Measurements from ENCODE around the gene CPPED1. TPM values are rescaled to one million over a fixed set of nuclear protein-coding genes. Genes with fewer than 3 reads are reported as not detected.
"Not testable (repeated sequence)": the region's sequence is repeated elsewhere in the genome, so short reads cannot be mapped to it uniquely, and the experiment has no call there.

Gene CPPED1
- total and polyA plus RNA-seq, 7 donors: 9.5 to 23.8 (median 11.1) TPM

- 80 to 84% methylated on average over 9 of the region's 9 CpGs for WGBS, 2 donors
- peak overlapping the region in 3 of 4 donors; percentile 27 to 57 (median 29) for H3K27ac ChIP-seq
Observed at GRCh38 chr16:12802048-12802447, 1.6 kb downstream of the CPPED1 start.

GRCh38 chr16:12801511-12802042 lies 2.1 kb downstream of the CPPED1 start:
- Histone ChIP-seq H3K36me3 (no peaks in the 10 kb centered on the region), H3K27me3 (no peaks in the 10 kb centered on the region), H3K9me3 (no peaks in the 10 kb centered on the region), H3K4me1 (peaks cover 0 to 26% (median 11%) of the 10 kb centered on the region in 4 donors), H3K4me3 (no peak overlapping the region), H3K27ac (peak overlapping the region in 3 of 4 donors; percentile 27 to 57 (median 29))
- WGBS, 2 donors: 33 to 45% methylated on average over 4 of the region's 4 CpGs
- peak in 1 of 4 donors; percentile 6 for TF ChIP-seq POLR2AphosphoS5 (IDR thresholded peaks at IDR 0.05)
- TF ChIP-seq POLR2A (IDR thresholded peaks at IDR 0.05): no peak
- TF ChIP-seq CTCF (IDR thresholded peaks at IDR 0.05): no peak
- intact Hi-C loops (cut with DNase I): loop anchor here (5.0 kb wide), 1 partner anchor 704 kb away; no protein-coding TSS in a partner anchor
- DNase-seq: no peak

More at GRCh38 chr16:12802048-12802447, 1.6 kb downstream of the CPPED1 start:
- no peaks in the 10 kb centered on the region for H3K9me3 ChIP-seq
- H3K4me1 ChIP-seq: peaks cover 0 to 26% (median 11%) of the 10 kb centered on the region in 4 donors
- intact Hi-C loops (cut with DNase I): loop anchor here (5.0 kb wide), 1 partner anchor 705 kb away; no protein-coding TSS in a partner anchor
- H3K27me3 ChIP-seq: no peaks in the 10 kb centered on the region
- H3K36me3 ChIP-seq: no peaks in the 10 kb centered on the region
- H3K4me3 ChIP-seq: no peak overlapping the region
- TF ChIP-seq EP300 (IDR thresholded peaks at IDR 0.05): no peak
- no peak for TF ChIP-seq POLR2AphosphoS5 (IDR thresholded peaks at IDR 0.05)
- no peak for TF ChIP-seq POLR2A (IDR thresholded peaks at IDR 0.05)
- TF ChIP-seq CTCF (IDR thresholded peaks at IDR 0.05): no peak
- no peak for DNase-seq

- 83 to 87% methylated on average over 6 of the region's 6 CpGs for WGBS, 2 donors
- DNase-seq: no peak
Observed at GRCh38 chr16:12800817-12801216, 2.9 kb downstream of the CPPED1 start.

GRCh38 chr16:12799996-12800395 lies 3.7 kb downstream of the CPPED1 start:
- H3K27me3 ChIP-seq, H3K4me3 ChIP-seq, DNase-seq, H3K36me3 ChIP-seq, H3K9me3 ChIP-seq, H3K27ac ChIP-seq: not testable (repeated sequence)
- intact Hi-C loops (cut with DNase I): loop anchor here (5.0 kb wide), 1 partner anchor 703 kb away; no protein-coding TSS in a partner anchor
- H3K4me1 ChIP-seq: peaks cover 0 to 26% (median 11%) of the 10 kb centered on the region in 4 donors
- WGBS, 2 donors: 85 to 89% methylated on average over 8 of the region's 8 CpGs

More at GRCh38 chr16:12800817-12801216, 2.9 kb downstream of the CPPED1 start:
- TF ChIP-seq CTCF (IDR thresholded peaks at IDR 0.05) (no peak), EP300 (IDR thresholded peaks at IDR 0.05) (no peak), POLR2AphosphoS5 (IDR thresholded peaks at IDR 0.05) (no peak), POLR2A (IDR thresholded peaks at IDR 0.05) (no peak)
- Histone ChIP-seq H3K27me3 (no peaks in the 10 kb centered on the region), H3K27ac (peak overlapping the region in 1 of 4 donors; percentile 57), H3K36me3 (no peaks in the 10 kb centered on the region), H3K9me3 (no peaks in the 10 kb centered on the region), H3K4me1 (peaks cover 0 to 26% (median 11%) of the 10 kb centered on the region in 4 donors), H3K4me3 (no peak overlapping the region)
- intact Hi-C loops (cut with DNase I): loop anchor here (5.0 kb wide), 1 partner anchor 704 kb away; no protein-coding TSS in a partner anchor

GRCh38 chr16:12798846-12799245 lies 4.8 kb downstream of the CPPED1 start:
- no peak for TF ChIP-seq CTCF (IDR thresholded peaks at IDR 0.05)
- TF ChIP-seq EP300 (IDR thresholded peaks at IDR 0.05): no peak
- no peak for TF ChIP-seq POLR2AphosphoS5 (IDR thresholded peaks at IDR 0.05)
- TF ChIP-seq POLR2A (IDR thresholded peaks at IDR 0.05): no peak
- WGBS, 2 donors: 80 to 91% methylated on average over 5 of the region's 5 CpGs
- Histone ChIP-seq H3K4me3 (no peak overlapping the region), H3K27ac (no peak overlapping the region), H3K27me3 (no peaks in the 10 kb centered on the region), H3K36me3 (no peaks in the 10 kb centered on the region), H3K9me3 (no peaks in the 10 kb centered on the region), H3K4me1 (peaks cover 0 to 21% (median 4%) of the 10 kb centered on the region in 4 donors)
- DNase-seq: no peak
- intact Hi-C loops (cut with DNase I): no loop called here

Data from sigmoid colon (tissue), 7 donors.